WTC11 (cell line): ENCODE results near the gene MACROD2. TPM values are rescaled to one million over a fixed set of nuclear protein-coding genes. Genes with fewer than 3 reads are reported as not detected.

Experiments
- ATAC-seq: fragments of 200-7000 bp; cut with Tn5 transposase; 2 replicates; pipeline ENCODE4 v1.10.0; 2021; ENCODE audit warnings: mild to moderate bottlenecking, moderate library complexity
- CTCF ChIA-PET: fragments of 300-600 bp; sonication (Branson Sonifier 250); formaldehyde crosslinking; loops from one replicate; lab custom pipeline; 2021; ENCODE audit warnings: antibody characterized with exemption; lab: Charles Lee
- POLR2A ChIA-PET: fragments of 350-600 bp; sonication (Branson Sonifier 250); formaldehyde crosslinking; loops from one replicate; lab custom pipeline; 2021; ENCODE audit warnings: antibody characterized with exemption; lab: Charles Lee
- DNase-seq: peaks from one replicate; pipeline ENCODE4 v3.0.0; 2021; ENCODE audit warnings: low spot score
- H3K27ac Mint-ChIP-seq: 2 replicates; pipeline ENCODE4 v1.8.0; 2021; ENCODE audit warnings: mixed read lengths
- H3K27me3 Mint-ChIP-seq: 2 replicates; pipeline ENCODE4 v1.8.0; 2021; ENCODE audit warnings: low read depth, mild to moderate bottlenecking, moderate library complexity, mixed read lengths
- H3K36me3 Mint-ChIP-seq: 2 replicates; pipeline ENCODE4 v1.8.0; 2021; ENCODE audit warnings: mixed read lengths
- H3K4me1 Mint-ChIP-seq: 2 replicates; pipeline ENCODE4 v1.8.0; 2022; ENCODE audit warnings: mixed read lengths
- H3K4me3 Mint-ChIP-seq: 2 replicates; pipeline ENCODE4 v1.8.0; 2021; ENCODE audit warnings: mild to moderate bottlenecking, moderate library complexity, mixed read lengths
- H3K9me3 Mint-ChIP-seq: 2 replicates; pipeline ENCODE4 v1.8.0; 2021; ENCODE audit warnings: mixed read lengths
- ARID4B ChIP-seq: sonication (generic); formaldehyde crosslinking; IDR thresholded peaks from 2 replicates; pipeline ENCODE4 v1.8.0; 2023; ENCODE audit warnings: missing genetic modification reagents, mild to moderate bottlenecking, borderline replicate concordance
- CBFB ChIP-seq: sonication (generic); formaldehyde crosslinking; IDR thresholded peaks from 2 replicates; pipeline ENCODE4 v1.8.1; 2022; ENCODE audit warnings: mild to moderate bottlenecking, low read depth, missing genetic modification reagents
- ELF4 ChIP-seq: sonication (generic); formaldehyde crosslinking; IDR thresholded peaks from 2 replicates; pipeline ENCODE4 v1.8.1; 2022; ENCODE audit warnings: low read depth, mild to moderate bottlenecking, moderate library complexity, missing genetic modification reagents
- ESRRA ChIP-seq: sonication (generic); formaldehyde crosslinking; IDR thresholded peaks from 2 replicates; pipeline ENCODE4 v1.8.1; 2022; ENCODE audit warnings: mild to moderate bottlenecking, missing genetic modification reagents, borderline replicate concordance
- IRF1 ChIP-seq: sonication (generic); formaldehyde crosslinking; IDR thresholded peaks from 2 replicates; pipeline ENCODE4 v1.8.0; 2023; ENCODE audit warnings: missing genetic modification reagents
- JAZF1 ChIP-seq: fragments of 250-450 bp; sonication (Bioruptor Pico); IDR thresholded peaks from 2 replicates; pipeline ENCODE4 v1.9.0; 2021; ENCODE audit warnings: moderate library complexity, mild to moderate bottlenecking, inconsistent platforms
- NR1H2 ChIP-seq: sonication (generic); formaldehyde crosslinking; IDR thresholded peaks from 2 replicates; pipeline ENCODE4 v1.9.0; 2021; ENCODE audit warnings: mild to moderate bottlenecking, moderate library complexity, missing genetic modification reagents
- RORB ChIP-seq: fragments of 250-450 bp; sonication (Bioruptor Pico); IDR thresholded peaks from 2 replicates; pipeline ENCODE4 v1.9.0; 2021; ENCODE audit warnings: mild to moderate bottlenecking
- SOX15 ChIP-seq: fragments of 250-450 bp; sonication (Bioruptor Pico); IDR thresholded peaks from 2 replicates; pipeline ENCODE4 v1.9.0; 2021; ENCODE audit warnings: mild to moderate bottlenecking
- ZNF138 ChIP-seq: sonication (generic); formaldehyde crosslinking; conservative IDR thresholded peaks from 2 replicates; pipeline ENCODE4 v1.8.1; 2022; ENCODE audit warnings: mild to moderate bottlenecking, moderate library complexity, missing genetic modification reagents
- ZNF263 ChIP-seq: sonication (generic); formaldehyde crosslinking; IDR thresholded peaks from 2 replicates; pipeline ENCODE4 v1.8.1; 2022; ENCODE audit warnings: low read depth, mild to moderate bottlenecking, moderate library complexity, missing genetic modification reagents
- ZNF425 ChIP-seq: fragments of 250-450 bp; sonication (Bioruptor Pico); conservative IDR thresholded peaks from 2 replicates; pipeline ENCODE4 v1.9.0; 2021; ENCODE audit warnings: mild to moderate bottlenecking
- ZNF671 ChIP-seq: fragments of 250-450 bp; sonication (Bioruptor Pico); IDR thresholded peaks from 2 replicates; pipeline ENCODE4 v1.8.0; 2021; ENCODE audit warnings: mild to moderate bottlenecking
- ZSCAN18 ChIP-seq: fragments of 250-450 bp; sonication (Bioruptor Pico); IDR thresholded peaks from 2 replicates; pipeline ENCODE4 v2.1.2; 2022; ENCODE audit warnings: mild to moderate bottlenecking, moderate library complexity
- total RNA-seq: library from RNA; stranded (reverse); gene quantifications from 3 replicates; pipeline ENCODE4 v1.2.3, GENCODE V29; 2021
- TF ChIP-seq, protein P1 (sequence below): fragments of 200-600 bp; IDR thresholded peaks from 2 replicates; pipeline ENCODE4 v1.8.0; 2022; ENCODE audit warnings: antibody characterized with exemption

MACROD2 gene
- total RNA-seq, 1 experiment from 2014 or later = 4.1 TPM

DNA sequence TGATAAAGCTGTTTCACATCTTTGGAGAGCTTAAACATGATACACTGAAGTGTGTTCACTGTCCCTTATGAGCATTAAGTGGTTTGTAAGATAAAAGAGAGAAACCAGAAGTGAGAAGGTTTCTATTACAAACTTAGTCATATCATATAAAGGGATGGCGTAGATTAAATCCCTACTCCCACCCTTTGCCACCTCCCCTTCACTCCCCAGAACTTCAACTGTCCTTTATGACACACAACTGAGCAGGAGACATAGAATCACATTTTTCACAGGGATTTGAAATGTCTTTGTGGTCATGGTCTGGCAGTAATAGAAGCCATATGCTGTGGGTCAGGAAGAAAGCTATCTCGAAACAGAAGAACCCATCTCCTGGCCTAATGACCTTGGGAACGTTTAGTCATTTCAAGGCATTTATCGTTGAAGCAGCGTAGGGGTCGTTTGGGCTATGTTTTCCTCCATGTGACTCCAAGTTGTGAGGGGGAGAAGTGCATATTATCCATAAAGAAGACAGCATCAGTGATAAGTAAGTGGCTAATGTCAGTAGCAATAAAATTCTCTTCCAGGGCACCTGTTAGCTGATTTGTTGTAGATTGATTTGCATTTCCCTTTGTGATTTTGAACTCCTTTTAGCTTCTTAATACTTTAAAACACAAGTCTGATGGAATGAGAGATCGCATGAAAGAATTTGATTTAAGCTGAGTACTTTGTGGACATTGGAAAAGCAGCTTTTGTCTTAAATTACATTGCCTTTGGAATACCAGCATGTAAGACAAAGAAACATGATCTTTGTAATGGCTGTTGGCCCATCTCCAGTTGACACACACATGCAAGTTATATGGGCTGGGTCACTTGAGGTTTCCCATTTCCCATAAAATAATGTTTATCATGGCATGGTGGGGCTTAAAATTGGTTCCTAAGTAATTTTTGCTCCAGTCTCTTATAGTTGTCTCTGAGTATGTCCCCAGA, 843.6 kb downstream of the MACROD2 start:
- DNase-seq (no peak), ATAC-seq (no peak)
- ChIA-PET CTCF (no interaction called here), POLR2A (interaction anchor here (0.6 kb wide), 1 partner anchor 110 kb away, joined by 3 read pairs; no protein-coding TSS in a partner anchor)
- no peak overlapping the region for H3K4me3 Mint-ChIP-seq
- peaks cover 4% of the 10 kb centered on the region; the same call in 1 of the 2 replicates for H3K36me3 Mint-ChIP-seq
- no peak overlapping the region for H3K27ac Mint-ChIP-seq
- no peaks in the 10 kb centered on the region for H3K27me3 Mint-ChIP-seq
- H3K4me1 Mint-ChIP-seq = peaks cover 6% of the 10 kb centered on the region
- H3K9me3 Mint-ChIP-seq = peaks cover 13% of the 10 kb centered on the region
- TF ChIP-seq RORB (CRISPR knock-in tag) = no peak
- no peak for TF ChIP-seq ELF4
- TF ChIP-seq ZNF425 (CRISPR knock-in tag) = no peak
- TF ChIP-seq, protein P1, sequence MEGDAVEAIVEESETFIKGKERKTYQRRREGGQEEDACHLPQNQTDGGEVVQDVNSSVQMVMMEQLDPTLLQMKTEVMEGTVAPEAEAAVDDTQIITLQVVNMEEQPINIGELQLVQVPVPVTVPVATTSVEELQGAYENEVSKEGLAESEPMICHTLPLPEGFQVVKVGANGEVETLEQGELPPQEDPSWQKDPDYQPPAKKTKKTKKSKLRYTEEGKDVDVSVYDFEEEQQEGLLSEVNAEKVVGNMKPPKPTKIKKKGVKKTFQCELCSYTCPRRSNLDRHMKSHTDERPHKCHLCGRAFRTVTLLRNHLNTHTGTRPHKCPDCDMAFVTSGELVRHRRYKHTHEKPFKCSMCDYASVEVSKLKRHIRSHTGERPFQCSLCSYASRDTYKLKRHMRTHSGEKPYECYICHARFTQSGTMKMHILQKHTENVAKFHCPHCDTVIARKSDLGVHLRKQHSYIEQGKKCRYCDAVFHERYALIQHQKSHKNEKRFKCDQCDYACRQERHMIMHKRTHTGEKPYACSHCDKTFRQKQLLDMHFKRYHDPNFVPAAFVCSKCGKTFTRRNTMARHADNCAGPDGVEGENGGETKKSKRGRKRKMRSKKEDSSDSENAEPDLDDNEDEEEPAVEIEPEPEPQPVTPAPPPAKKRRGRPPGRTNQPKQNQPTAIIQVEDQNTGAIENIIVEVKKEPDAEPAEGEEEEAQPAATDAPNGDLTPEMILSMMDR = no peak
- no peak for TF ChIP-seq IRF1 (CRISPR knock-in tag)
- TF ChIP-seq ZNF263 = no peak

DNA sequence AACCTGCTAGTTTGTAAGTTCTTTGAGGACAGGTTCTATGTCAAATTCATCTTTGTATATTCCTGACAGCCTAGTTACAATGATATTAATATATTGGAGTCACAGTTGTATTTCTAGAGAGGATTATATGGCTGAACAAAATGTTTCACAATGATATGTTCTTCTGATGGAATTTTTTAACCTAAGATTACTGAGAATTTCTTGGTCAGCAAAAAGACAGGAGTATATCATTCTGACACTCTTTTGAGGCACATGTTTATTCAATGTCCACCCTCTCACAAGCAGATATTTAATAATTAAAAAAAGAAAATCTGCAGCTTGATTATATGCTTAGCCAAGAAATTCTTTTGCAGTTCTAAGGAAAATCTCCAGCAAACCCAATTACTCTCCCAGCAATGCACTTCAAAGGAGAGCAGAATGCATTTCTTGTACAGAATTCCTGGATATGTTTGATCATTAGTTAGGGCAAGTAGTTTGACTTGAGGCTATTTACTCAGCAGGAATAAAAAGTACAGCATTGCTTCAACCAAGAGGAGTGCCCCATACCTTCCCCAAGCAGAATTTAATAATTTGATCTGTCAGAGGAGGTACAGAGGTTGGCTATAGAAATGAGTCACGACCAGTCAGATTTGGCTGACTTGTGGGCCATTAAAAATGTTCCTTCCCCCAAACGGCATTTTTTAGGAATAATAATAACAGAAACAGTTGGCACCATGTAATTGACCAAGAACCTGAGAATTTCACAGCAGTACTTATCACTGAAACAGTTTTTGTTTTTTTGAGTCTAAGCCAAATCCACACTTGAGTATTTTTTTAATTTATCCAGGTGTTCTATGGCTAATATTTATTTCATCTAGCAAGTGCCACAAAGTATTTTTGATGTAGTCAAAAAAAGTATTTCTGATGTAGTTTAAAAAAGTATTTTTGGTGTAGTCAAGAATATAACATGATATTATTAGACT, 850.2 kb downstream of the MACROD2 start:
- CTCF ChIA-PET = no interaction called here
- no peak for DNase-seq
- POLR2A ChIA-PET = no interaction called here
- Mint-ChIP-seq H3K9me3 (peaks cover 13% of the 10 kb centered on the region), H3K27me3 (no peaks in the 10 kb centered on the region; the same call in 1 of the 2 replicates), H3K27ac (no peak overlapping the region), H3K4me3 (no peak overlapping the region), H3K4me1 (peaks cover 14% of the 10 kb centered on the region), H3K36me3 (peaks cover 4% of the 10 kb centered on the region; the same call in 1 of the 2 replicates)
- no peak for ATAC-seq
- TF ChIP-seq ZSCAN18 (CRISPR knock-in tag) (no peak), ZNF138 (CRISPR knock-in tag) (no peak), SOX15 (CRISPR knock-in tag) (no peak), NR1H2 (CRISPR knock-in tag) (no peak), ESRRA (CRISPR knock-in tag) (no peak), CBFB (no peak), ZNF671 (CRISPR knock-in tag) (no peak), ARID4B (CRISPR knock-in tag) (no peak), JAZF1 (CRISPR knock-in tag) (no peak)
